ENCODE measurements around the gene TNFSF10.
A peak's percentile ranks its signal among the peaks of the same experiment; 100 is the strongest.
"Not testable (repeated sequence)": the region's sequence is repeated elsewhere in the genome, so short reads cannot be mapped to it uniquely, and the experiment has no call there.

The TNFSF10 gene

DNA sequence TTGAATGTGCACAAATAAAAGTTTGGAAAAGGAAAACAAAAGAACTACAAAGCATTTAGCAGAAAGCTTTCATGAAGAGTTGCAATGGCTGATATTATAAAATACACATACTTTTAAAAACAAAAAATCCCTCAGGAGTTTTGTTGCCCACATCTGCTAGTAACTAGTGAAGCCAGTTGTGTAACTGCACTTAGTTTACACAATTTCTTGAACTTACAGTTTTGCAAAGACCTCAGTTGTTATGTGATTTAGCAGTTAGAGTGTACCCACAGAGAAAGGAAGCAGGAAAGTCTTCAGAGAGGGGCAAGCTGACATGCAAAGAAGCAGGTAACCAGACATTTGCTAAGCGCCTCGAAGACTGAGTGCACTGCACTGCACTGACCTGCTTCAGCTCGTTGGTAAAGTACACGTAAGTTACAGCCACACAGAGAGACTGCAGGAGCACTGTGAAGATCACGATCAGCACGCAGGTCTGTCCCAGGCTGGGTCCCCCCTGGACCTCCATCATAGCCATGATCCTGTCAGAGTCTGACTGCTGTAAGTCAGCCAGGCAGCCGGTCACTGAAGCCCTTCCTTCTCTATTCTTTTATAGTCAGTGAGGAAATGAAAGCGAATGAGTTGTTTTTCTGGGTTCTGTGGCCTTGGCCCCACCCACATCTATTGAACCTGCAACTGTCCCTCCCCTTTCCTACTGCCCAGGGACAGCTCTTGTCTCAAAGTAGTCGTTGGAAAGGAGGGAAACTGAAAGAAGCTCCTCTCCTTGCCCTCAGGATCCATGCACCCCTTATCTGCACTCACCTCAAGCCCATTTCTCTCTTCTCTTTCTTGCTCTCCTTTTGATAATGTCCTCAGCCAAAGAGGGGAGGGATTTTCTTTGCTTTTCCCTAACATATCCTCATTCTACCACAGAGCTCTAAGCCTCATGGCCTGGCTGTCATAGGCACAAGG lies at the start of gene TNFSF10:
TSS of gene TNFSF10 (minus strand) at position 560 of the 948 bp plus-strand sequence. CDS start at position 514, 46 bp downstream.
- peak within 1 kb of the TSS; percentile 79 for H3K9ac ChIP-seq (ENCODE audit: low read depth, low read length)
- H3K27me3 ChIP-seq (ENCODE audit: insufficient read depth, low read length, poor library complexity) = no peaks in the 10 kb centered on the region
- H4K20me1 ChIP-seq (ENCODE audit: insufficient read depth, low read length) = no peaks in the 10 kb centered on the region; the same call in 1 of the 2 replicates
- peak within 1 kb of the TSS; percentile 54 to 68 for H3K4me3 ChIP-seq (ENCODE audit: low read depth in 1 of 2, low read length in 2 of 2)
- DNase-seq (peak; percentile 86), ATAC-seq (ENCODE audit: insufficient read depth, low read depth) (peak; percentile 70)
- peaks cover 17% of the 10 kb centered on the region for H3K36me3 ChIP-seq (ENCODE audit: insufficient read depth, low read length)
- H3K4me1 ChIP-seq (ENCODE audit: insufficient read depth, low read length) = peaks cover 58% of the 10 kb centered on the region
- H3K79me2 ChIP-seq (ENCODE audit: insufficient read depth, low read length) = peaks cover 64% of the 10 kb centered on the region
- H2AFZ ChIP-seq (ENCODE audit: low read depth, low read length) = peak within 1 kb of the TSS; percentile 57
- H3K4me2 ChIP-seq (ENCODE audit: insufficient read depth, low read length) = peak within 1 kb of the TSS; percentile 67
- H3K27ac ChIP-seq (ENCODE audit: low read length) = peak within 1 kb of the TSS; percentile 96
- TF ChIP-seq, protein P1, sequence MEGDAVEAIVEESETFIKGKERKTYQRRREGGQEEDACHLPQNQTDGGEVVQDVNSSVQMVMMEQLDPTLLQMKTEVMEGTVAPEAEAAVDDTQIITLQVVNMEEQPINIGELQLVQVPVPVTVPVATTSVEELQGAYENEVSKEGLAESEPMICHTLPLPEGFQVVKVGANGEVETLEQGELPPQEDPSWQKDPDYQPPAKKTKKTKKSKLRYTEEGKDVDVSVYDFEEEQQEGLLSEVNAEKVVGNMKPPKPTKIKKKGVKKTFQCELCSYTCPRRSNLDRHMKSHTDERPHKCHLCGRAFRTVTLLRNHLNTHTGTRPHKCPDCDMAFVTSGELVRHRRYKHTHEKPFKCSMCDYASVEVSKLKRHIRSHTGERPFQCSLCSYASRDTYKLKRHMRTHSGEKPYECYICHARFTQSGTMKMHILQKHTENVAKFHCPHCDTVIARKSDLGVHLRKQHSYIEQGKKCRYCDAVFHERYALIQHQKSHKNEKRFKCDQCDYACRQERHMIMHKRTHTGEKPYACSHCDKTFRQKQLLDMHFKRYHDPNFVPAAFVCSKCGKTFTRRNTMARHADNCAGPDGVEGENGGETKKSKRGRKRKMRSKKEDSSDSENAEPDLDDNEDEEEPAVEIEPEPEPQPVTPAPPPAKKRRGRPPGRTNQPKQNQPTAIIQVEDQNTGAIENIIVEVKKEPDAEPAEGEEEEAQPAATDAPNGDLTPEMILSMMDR (IDR thresholded peaks at IDR 0.05; ENCODE audit: borderline replicate concordance, extremely low read depth, low read length, poor library complexity, severe bottlenecking) = peak; percentile 5
- no peak for TF ChIP-seq EZH2 (IDR thresholded peaks at IDR 0.05; ENCODE audit: borderline replicate concordance, low read depth, low read length, severe bottlenecking)
- no peaks in the 10 kb centered on the region for H3K9me3 ChIP-seq (ENCODE audit: insufficient read depth, low read length, severe bottlenecking)

DNA sequence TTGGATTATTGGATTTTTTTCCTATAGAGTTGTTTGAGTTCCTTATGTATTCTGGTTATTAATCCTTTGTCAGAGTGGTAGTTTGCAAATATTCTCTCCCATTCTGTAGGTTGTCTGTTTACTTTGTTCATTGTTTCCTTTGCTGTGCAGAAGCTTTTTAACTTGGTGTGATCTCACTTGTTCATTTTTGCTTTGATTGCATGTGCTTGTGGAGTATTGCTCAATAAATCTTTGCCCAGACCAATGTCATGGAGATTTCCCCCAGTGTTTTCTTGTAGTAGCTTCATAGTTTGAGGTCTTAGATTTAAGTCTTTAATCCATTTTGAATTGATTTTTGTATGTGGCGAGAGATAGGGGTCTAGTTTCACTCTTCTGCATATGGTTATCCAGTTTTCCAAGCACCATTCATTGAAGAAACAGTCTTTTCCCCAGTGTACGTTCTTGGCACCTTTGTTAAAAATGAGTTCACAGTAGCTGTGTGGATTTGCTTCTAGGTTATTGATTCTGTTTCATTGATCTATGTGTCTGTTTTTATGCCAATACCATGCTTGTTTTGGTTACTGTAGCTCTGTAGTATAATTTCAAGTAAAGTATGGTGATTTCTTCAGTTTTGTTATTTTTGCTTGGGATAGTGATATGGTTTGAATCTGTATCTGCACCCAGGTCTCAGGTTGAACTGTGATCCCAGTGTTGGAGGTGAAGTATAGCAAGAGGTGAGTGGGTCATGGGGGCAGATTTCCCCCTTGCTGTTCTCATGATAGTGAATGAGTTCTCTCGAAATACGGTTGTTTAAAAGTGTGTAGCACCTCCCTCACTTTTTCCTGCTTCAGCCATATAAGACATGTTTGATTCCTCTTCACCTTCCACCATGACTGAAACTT lies 46.1 kb upstream of the TNFSF10 start:
- H3K9ac ChIP-seq (ENCODE audit: low read depth, low read length) = no peak overlapping the region
- H3K79me2 ChIP-seq (ENCODE audit: insufficient read depth, low read length) = no peaks in the 10 kb centered on the region
- no peak for ATAC-seq (ENCODE audit: insufficient read depth, low read depth)
- H3K9me3 ChIP-seq (ENCODE audit: insufficient read depth, low read length, severe bottlenecking) = peaks cover 7% of the 10 kb centered on the region
- H3K4me3 ChIP-seq (ENCODE audit: low read depth in 1 of 2, low read length in 2 of 2) = no peak overlapping the region
- DNase-seq = no peak
- H4K20me1 ChIP-seq (ENCODE audit: insufficient read depth, low read length) = no peaks in the 10 kb centered on the region
- H3K27me3 ChIP-seq (ENCODE audit: insufficient read depth, low read length, poor library complexity) = no peaks in the 10 kb centered on the region
- H3K4me2 ChIP-seq (ENCODE audit: insufficient read depth, low read length) = no peak overlapping the region
- H3K4me1 ChIP-seq (ENCODE audit: insufficient read depth, low read length) = no peaks in the 10 kb centered on the region
- TF ChIP-seq, protein P1 (IDR thresholded peaks at IDR 0.05; ENCODE audit: borderline replicate concordance, extremely low read depth, low read length, poor library complexity, severe bottlenecking) = no peak
- TF ChIP-seq EZH2 (IDR thresholded peaks at IDR 0.05; ENCODE audit: borderline replicate concordance, low read depth, low read length, severe bottlenecking) = no peak
- no peak overlapping the region for H3K27ac ChIP-seq (ENCODE audit: low read length)
- peak overlapping the region; percentile 47; the same call in 1 of the 2 replicates for H2AFZ ChIP-seq (ENCODE audit: low read depth, low read length)
- H3K36me3 ChIP-seq (ENCODE audit: insufficient read depth, low read length) = no peaks in the 10 kb centered on the region

DNA sequence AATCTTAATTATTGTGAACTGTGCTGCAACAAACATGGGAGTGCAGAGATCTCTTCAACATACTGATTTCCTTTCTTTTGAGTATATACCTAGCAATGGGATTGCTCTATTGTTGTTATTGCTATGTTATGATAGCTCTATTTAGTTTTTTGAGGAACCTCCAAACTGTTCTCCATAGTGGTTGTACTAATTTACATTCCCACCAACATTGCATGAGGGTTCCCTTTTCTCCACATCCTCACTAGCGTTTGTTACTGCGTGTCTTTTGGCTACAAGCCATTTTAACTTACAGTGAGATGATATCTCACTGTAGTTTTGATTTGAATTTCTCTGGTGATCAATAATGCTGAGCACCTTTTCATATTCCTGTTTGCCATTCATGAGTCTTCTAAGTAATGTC lies 45.5 kb upstream of the TNFSF10 start:
- no peaks in the 10 kb centered on the region for H3K79me2 ChIP-seq (ENCODE audit: insufficient read depth, low read length)
- ATAC-seq (ENCODE audit: insufficient read depth, low read depth) (no peak), DNase-seq (no peak)
- peaks cover 7% of the 10 kb centered on the region for H3K9me3 ChIP-seq (ENCODE audit: insufficient read depth, low read length, severe bottlenecking)
- H3K9ac ChIP-seq (ENCODE audit: low read depth, low read length) = no peak overlapping the region
- H3K4me3 ChIP-seq (ENCODE audit: low read depth in 1 of 2, low read length in 2 of 2) = no peak overlapping the region
- no peaks in the 10 kb centered on the region for H3K27me3 ChIP-seq (ENCODE audit: insufficient read depth, low read length, poor library complexity)
- H3K36me3 ChIP-seq (ENCODE audit: insufficient read depth, low read length) = no peaks in the 10 kb centered on the region
- peaks cover 3% of the 10 kb centered on the region; the same call in 1 of the 2 replicates for H3K4me1 ChIP-seq (ENCODE audit: insufficient read depth, low read length)
- H4K20me1 ChIP-seq (ENCODE audit: insufficient read depth, low read length) = no peaks in the 10 kb centered on the region
- TF ChIP-seq, protein P1 (IDR thresholded peaks at IDR 0.05; ENCODE audit: borderline replicate concordance, extremely low read depth, low read length, poor library complexity, severe bottlenecking) = no peak
- no peak for TF ChIP-seq EZH2 (IDR thresholded peaks at IDR 0.05; ENCODE audit: borderline replicate concordance, low read depth, low read length, severe bottlenecking)
- no peak overlapping the region for H3K27ac ChIP-seq (ENCODE audit: low read length)
- no peak overlapping the region for H3K4me2 ChIP-seq (ENCODE audit: insufficient read depth, low read length)
- H2AFZ ChIP-seq (ENCODE audit: low read depth, low read length) = no peak overlapping the region

DNA sequence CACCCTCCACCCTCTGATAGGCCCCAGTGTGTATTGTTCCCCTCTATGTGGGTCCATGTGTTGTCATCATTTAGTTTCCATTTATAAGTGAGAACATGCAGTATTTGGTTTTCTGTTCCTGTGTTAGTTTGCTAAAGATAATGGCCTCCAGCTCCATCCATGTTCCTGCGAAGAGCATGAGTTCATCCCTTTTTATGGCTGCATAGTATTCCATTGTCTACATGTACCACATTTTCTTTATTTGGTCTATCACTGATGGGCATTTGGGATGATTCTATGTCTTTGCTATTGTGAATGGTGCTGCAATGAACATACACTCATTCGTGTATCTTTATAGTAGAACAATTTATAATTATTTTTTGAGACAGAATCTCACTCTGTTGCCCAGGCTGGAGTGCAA lies 43.6 kb upstream of the TNFSF10 start:
- H3K9me3 ChIP-seq (ENCODE audit: insufficient read depth, low read length, severe bottlenecking); H3K4me3 ChIP-seq (ENCODE audit: low read depth in 1 of 2, low read length in 2 of 2); ATAC-seq (ENCODE audit: insufficient read depth, low read depth); H3K79me2 ChIP-seq (ENCODE audit: insufficient read depth, low read length); H3K27me3 ChIP-seq (ENCODE audit: insufficient read depth, low read length, poor library complexity); H2AFZ ChIP-seq (ENCODE audit: low read depth, low read length); H3K4me2 ChIP-seq (ENCODE audit: insufficient read depth, low read length); H4K20me1 ChIP-seq (ENCODE audit: insufficient read depth, low read length); DNase-seq; H3K9ac ChIP-seq (ENCODE audit: low read depth, low read length); H3K36me3 ChIP-seq (ENCODE audit: insufficient read depth, low read length); H3K27ac ChIP-seq (ENCODE audit: low read length): not testable (repeated sequence)
- peaks cover 22% of the 10 kb centered on the region for H3K4me1 ChIP-seq (ENCODE audit: insufficient read depth, low read length)

All from DND-41 (cell line).